Measurements from ENCODE around the gene PARD6G. TPM values are rescaled to one million over a fixed set of nuclear protein-coding genes. Genes with fewer than 3 reads are reported as not detected.

Gene PARD6G
- total and polyA plus RNA-seq, 7 experiments from 2014 or later, result 0.07 to 0.16 (median 0.09) TPM; not detected in 3

- Histone ChIP-seq H3K36me3 (ENCODE audit: control insufficient read depth in 2 of 3, insufficient read depth in 3 of 3, low read length in 3 of 3) (no peaks in the 10 kb centered on the region), H3K4me3 (ENCODE audit: low read length) (no peak overlapping the region), H3K27ac (ENCODE audit: low read depth, low read length) (no peak overlapping the region), H3K27me3 (ENCODE audit: control insufficient read depth in 2 of 2, insufficient read depth in 2 of 2, low read length in 2 of 2) (no peaks in the 10 kb centered on the region), H3K4me1 (ENCODE audit: control insufficient read depth in 2 of 2, insufficient read depth in 2 of 2, low read length in 2 of 2) (no peaks in the 10 kb centered on the region), H3K9me3 (ENCODE audit: control insufficient read depth in 2 of 3, low read length in 3 of 3) (no peaks in the 10 kb centered on the region)
- no peaks in the 10 kb centered on the region for H3K36me3 Mint-ChIP-seq
- H3K27me3 Mint-ChIP-seq, result peaks cover 17 to 55% (median 44%) of the 10 kb centered on the region in 5 donors
- intact Hi-C loops (cut with micrococcal nuclease), result no loop called here
- POLR2A ChIA-PET, result no interaction called here
- peaks cover 0 to 15% (median 5%) of the 10 kb centered on the region in 7 donors for H3K4me1 Mint-ChIP-seq
- CTCF ChIA-PET, result no interaction called here
- H3K4me3 Mint-ChIP-seq, result peak overlapping the region in 9 of 10 donors; percentile 17 to 85 (median 53)
- H3K27ac Mint-ChIP-seq, result no peak overlapping the region
- ATAC-seq (peak; percentile 26), DNase-seq (peak in 1 of 9 donors; percentile 2)
- H3K9me3 Mint-ChIP-seq, result no peaks in the 10 kb centered on the region
These were observed 595 bp downstream of the PARD6G start for GRCh38 chr18:80246445-80247392.

GRCh38 chr18:80245781-80246444 is 1.4 kb downstream of the PARD6G start:
- H3K4me1 Mint-ChIP-seq, result peaks cover 0 to 15% (median 5%) of the 10 kb centered on the region in 7 donors
- Histone ChIP-seq H3K36me3 (ENCODE audit: control insufficient read depth in 2 of 3, insufficient read depth in 3 of 3, low read length in 3 of 3) (no peaks in the 10 kb centered on the region), H3K27me3 (ENCODE audit: control insufficient read depth in 2 of 2, insufficient read depth in 2 of 2, low read length in 2 of 2) (no peaks in the 10 kb centered on the region), H3K4me3 (ENCODE audit: low read length) (no peak overlapping the region), H3K27ac (ENCODE audit: low read depth, low read length) (no peak overlapping the region), H3K9me3 (ENCODE audit: control insufficient read depth in 2 of 3, low read length in 3 of 3) (no peaks in the 10 kb centered on the region), H3K4me1 (ENCODE audit: control insufficient read depth in 2 of 2, insufficient read depth in 2 of 2, low read length in 2 of 2) (no peaks in the 10 kb centered on the region)
- CTCF ChIA-PET, result no interaction called here
- POLR2A ChIA-PET, result no interaction called here
- DNase-seq (no peak), ATAC-seq (no peak)
- no peaks in the 10 kb centered on the region for H3K36me3 Mint-ChIP-seq
- H3K9me3 Mint-ChIP-seq, result no peaks in the 10 kb centered on the region
- H3K27ac Mint-ChIP-seq, result peak overlapping the region in 1 of 9 donors; percentile 56
- peaks cover 17 to 55% (median 44%) of the 10 kb centered on the region in 5 donors for H3K27me3 Mint-ChIP-seq
- intact Hi-C loops (cut with micrococcal nuclease), result no loop called here
- peak overlapping the region; percentile 51 to 85 (median 62) for H3K4me3 Mint-ChIP-seq

DNA sequence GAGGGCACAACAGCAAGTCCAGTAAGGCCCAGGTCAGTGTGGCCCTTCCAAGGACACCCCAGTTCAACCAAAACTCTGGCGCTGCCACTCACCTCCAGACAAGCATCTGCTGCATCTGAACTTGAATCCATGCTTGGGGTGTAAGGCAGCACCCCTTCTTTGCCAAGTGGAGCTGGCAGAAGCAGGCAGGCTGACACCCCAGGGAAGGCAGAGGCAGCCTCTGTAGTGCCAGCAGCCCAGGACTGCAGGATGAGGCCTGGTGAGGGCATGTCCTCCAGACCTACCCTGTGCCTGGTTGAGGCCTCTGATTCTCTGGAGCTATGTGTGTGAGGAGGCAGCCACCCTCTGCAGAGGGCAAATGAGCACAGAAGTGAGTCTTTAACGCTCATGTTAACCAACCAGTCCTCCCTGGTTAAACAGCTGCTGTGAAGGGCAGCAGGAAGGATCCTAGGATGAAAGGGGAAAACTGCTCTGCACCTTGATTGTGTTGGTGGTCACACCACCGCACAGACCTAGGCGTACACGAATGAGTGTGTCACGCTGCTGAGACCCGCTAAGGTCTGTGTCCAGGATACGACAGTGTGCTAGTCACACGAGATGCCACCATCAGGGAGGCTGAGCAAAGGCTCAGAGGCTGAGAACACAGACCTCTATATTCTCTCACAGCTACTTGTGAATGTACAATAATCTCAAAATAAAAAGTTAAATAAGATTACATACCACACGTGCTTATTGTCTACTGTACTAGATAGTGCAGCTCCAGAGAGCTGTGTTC is 2.2 kb downstream of the PARD6G start:
- no peaks in the 10 kb centered on the region for H3K27me3 ChIP-seq (ENCODE audit: control insufficient read depth in 2 of 2, insufficient read depth in 2 of 2, low read length in 2 of 2)
- H3K36me3 ChIP-seq (ENCODE audit: control insufficient read depth in 2 of 3, insufficient read depth in 3 of 3, low read length in 3 of 3), result no peaks in the 10 kb centered on the region
- H3K27ac Mint-ChIP-seq, result no peak overlapping the region
- intact Hi-C loops (cut with micrococcal nuclease), result no loop called here
- H3K27me3 Mint-ChIP-seq, result peaks cover 17 to 51% (median 47%) of the 10 kb centered on the region in 5 donors
- ChIA-PET POLR2A (no interaction called here), CTCF (no interaction called here)
- no peaks in the 10 kb centered on the region for H3K36me3 Mint-ChIP-seq
- ATAC-seq, result no peak
- no peaks in the 10 kb centered on the region for H3K9me3 ChIP-seq (ENCODE audit: control insufficient read depth in 2 of 3, low read length in 3 of 3)
- H3K4me1 Mint-ChIP-seq, result peaks cover 0 to 15% (median 5%) of the 10 kb centered on the region in 7 donors
- DNase-seq, result no peak
- no peak overlapping the region for H3K4me3 ChIP-seq (ENCODE audit: low read length)
- H3K9me3 Mint-ChIP-seq, result no peaks in the 10 kb centered on the region
- no peak overlapping the region for H3K27ac ChIP-seq (ENCODE audit: low read depth, low read length)
- peak overlapping the region in 8 of 10 donors; percentile 51 to 85 (median 64) for H3K4me3 Mint-ChIP-seq
- H3K4me1 ChIP-seq (ENCODE audit: control insufficient read depth in 2 of 2, insufficient read depth in 2 of 2, low read length in 2 of 2), result no peaks in the 10 kb centered on the region

GRCh38 chr18:80244167-80244566 is 3.1 kb downstream of the PARD6G start:
- ATAC-seq, result no peak
- Histone ChIP-seq H3K27ac (ENCODE audit: low read depth, low read length) (no peak overlapping the region), H3K4me1 (ENCODE audit: control insufficient read depth in 2 of 2, insufficient read depth in 2 of 2, low read length in 2 of 2) (no peaks in the 10 kb centered on the region), H3K9me3 (ENCODE audit: control insufficient read depth in 2 of 3, low read length in 3 of 3) (no peaks in the 10 kb centered on the region), H3K4me3 (ENCODE audit: low read length) (no peak overlapping the region), H3K27me3 (ENCODE audit: control insufficient read depth in 2 of 2, insufficient read depth in 2 of 2, low read length in 2 of 2) (no peaks in the 10 kb centered on the region), H3K36me3 (ENCODE audit: control insufficient read depth in 2 of 3, insufficient read depth in 3 of 3, low read length in 3 of 3) (no peaks in the 10 kb centered on the region)
- ChIA-PET CTCF (no interaction called here), POLR2A (no interaction called here)
- Mint-ChIP-seq H3K4me3 (no peak overlapping the region), H3K36me3 (no peaks in the 10 kb centered on the region), H3K27ac (no peak overlapping the region), H3K27me3 (peaks cover 17 to 49% (median 39%) of the 10 kb centered on the region in 5 donors), H3K9me3 (no peaks in the 10 kb centered on the region), H3K4me1 (peaks cover 0 to 15% (median 5%) of the 10 kb centered on the region in 7 donors)
- DNase-seq, result no peak
- intact Hi-C loops (cut with micrococcal nuclease), result no loop called here

- H3K36me3 Mint-ChIP-seq, result no peaks in the 10 kb centered on the region
- H3K4me3 Mint-ChIP-seq, result no peak overlapping the region
These were observed 4.1 kb downstream of the PARD6G start for GRCh38 chr18:80243204-80243603.

DNA sequence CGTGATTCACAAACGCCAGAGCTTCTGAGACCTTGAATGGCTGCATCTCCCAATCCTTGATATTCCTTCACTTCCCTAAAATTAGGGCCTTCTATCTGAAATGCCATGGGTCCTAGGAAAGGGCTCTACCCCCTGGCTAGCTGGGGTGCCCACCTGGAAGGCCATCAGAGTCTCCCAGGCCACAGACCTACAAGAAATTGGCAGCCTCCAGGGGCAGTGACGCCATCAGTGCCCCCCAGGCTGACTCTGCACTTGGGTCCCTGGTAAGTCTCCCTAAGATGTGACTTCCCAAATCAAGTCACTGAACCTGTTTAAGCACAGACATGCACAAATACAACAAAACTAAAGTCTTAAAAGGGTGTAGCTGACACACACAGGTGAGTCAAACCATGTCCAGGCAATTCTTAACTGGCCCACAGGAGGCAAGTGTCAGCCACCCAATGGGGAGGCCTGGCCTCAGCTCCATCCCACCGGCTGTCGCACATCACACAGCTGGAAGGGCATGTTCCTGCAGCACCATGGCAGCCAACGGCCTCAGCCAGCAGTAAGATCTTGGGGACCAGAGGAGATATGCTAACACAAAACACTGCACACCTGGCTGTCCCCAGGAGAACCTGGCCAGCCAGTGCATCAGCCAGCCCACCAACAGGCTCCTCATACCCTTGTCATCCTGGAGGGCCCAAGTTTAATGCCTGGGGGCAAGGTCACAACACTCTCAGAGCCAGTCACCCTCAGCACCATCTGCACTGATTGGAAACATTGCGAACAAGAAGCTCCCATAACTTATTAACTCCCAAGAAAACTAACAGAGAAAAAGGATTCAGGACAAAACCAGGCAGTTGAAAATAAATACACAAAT is 5.2 kb downstream of the PARD6G start:
- H3K9me3 ChIP-seq (ENCODE audit: control insufficient read depth in 2 of 3, low read length in 3 of 3), result no peaks in the 10 kb centered on the region
- H3K4me1 ChIP-seq (ENCODE audit: control insufficient read depth in 2 of 2, insufficient read depth in 2 of 2, low read length in 2 of 2), result no peaks in the 10 kb centered on the region
- H3K9me3 Mint-ChIP-seq, result peaks cover 0 to 2% (median 0%) of the 10 kb centered on the region in 11 donors
- H3K27me3 ChIP-seq (ENCODE audit: control insufficient read depth in 2 of 2, insufficient read depth in 2 of 2, low read length in 2 of 2), result no peaks in the 10 kb centered on the region
- intact Hi-C loops (cut with micrococcal nuclease), result no loop called here
- ATAC-seq, result no peak
- DNase-seq, result no peak
- ChIA-PET CTCF (no interaction called here), POLR2A (no interaction called here)
- no peaks in the 10 kb centered on the region for H3K36me3 Mint-ChIP-seq
- H3K27me3 Mint-ChIP-seq, result peaks cover 17 to 49% (median 30%) of the 10 kb centered on the region in 5 donors
- H3K36me3 ChIP-seq (ENCODE audit: control insufficient read depth in 2 of 3, insufficient read depth in 3 of 3, low read length in 3 of 3), result no peaks in the 10 kb centered on the region
- H3K4me1 Mint-ChIP-seq, result peaks cover 0 to 12% (median 5%) of the 10 kb centered on the region in 7 donors
- no peak overlapping the region for H3K4me3 ChIP-seq (ENCODE audit: low read length)
- no peak overlapping the region for H3K4me3 Mint-ChIP-seq
- no peak overlapping the region for H3K27ac Mint-ChIP-seq
- H3K27ac ChIP-seq (ENCODE audit: low read depth, low read length), result no peak overlapping the region

More at GRCh38 chr18:80243204-80243603, 4.1 kb downstream of the PARD6G start:
- Histone ChIP-seq H3K9me3 (ENCODE audit: control insufficient read depth in 2 of 3, low read length in 3 of 3) (no peaks in the 10 kb centered on the region), H3K36me3 (ENCODE audit: control insufficient read depth in 2 of 3, insufficient read depth in 3 of 3, low read length in 3 of 3) (no peaks in the 10 kb centered on the region), H3K4me1 (ENCODE audit: control insufficient read depth in 2 of 2, insufficient read depth in 2 of 2, low read length in 2 of 2) (no peaks in the 10 kb centered on the region), H3K27me3 (ENCODE audit: control insufficient read depth in 2 of 2, insufficient read depth in 2 of 2, low read length in 2 of 2) (no peaks in the 10 kb centered on the region), H3K4me3 (ENCODE audit: low read length) (no peak overlapping the region), H3K27ac (ENCODE audit: low read depth, low read length) (no peak overlapping the region)
- ChIA-PET CTCF (no interaction called here), POLR2A (no interaction called here)
- intact Hi-C loops (cut with micrococcal nuclease), result no loop called here
- peaks cover 17 to 49% (median 33%) of the 10 kb centered on the region in 5 donors for H3K27me3 Mint-ChIP-seq
- DNase-seq, result no peak
- H3K4me1 Mint-ChIP-seq, result peaks cover 0 to 15% (median 5%) of the 10 kb centered on the region in 7 donors
- H3K27ac Mint-ChIP-seq, result no peak overlapping the region
- ATAC-seq, result no peak
- no peaks in the 10 kb centered on the region for H3K9me3 Mint-ChIP-seq
